H54 (cell line): Measurements from ENCODE around the gene NLGN1.

Source experiments
- DNase-seq: peaks from one replicate; pipeline ENCODE4 v3.0.0; 2011; ENCODE audit warnings: low spot score, mixed read lengths; ENCODE audit not compliant: insufficient read length
- FAIRE-seq: peaks from 3 replicates; lab custom pipeline; 2011; peaks lifted over from hg19 to GRCh38; lab: Jason Lieb, UNC
- POLR2A ChIP-seq: IDR thresholded peaks from 2 replicates; pipeline ENCODE4 v1.6.1; 2011; ENCODE audit warnings: low read depth, mild to moderate bottlenecking, low read length

NLGN1 gene

DNA sequence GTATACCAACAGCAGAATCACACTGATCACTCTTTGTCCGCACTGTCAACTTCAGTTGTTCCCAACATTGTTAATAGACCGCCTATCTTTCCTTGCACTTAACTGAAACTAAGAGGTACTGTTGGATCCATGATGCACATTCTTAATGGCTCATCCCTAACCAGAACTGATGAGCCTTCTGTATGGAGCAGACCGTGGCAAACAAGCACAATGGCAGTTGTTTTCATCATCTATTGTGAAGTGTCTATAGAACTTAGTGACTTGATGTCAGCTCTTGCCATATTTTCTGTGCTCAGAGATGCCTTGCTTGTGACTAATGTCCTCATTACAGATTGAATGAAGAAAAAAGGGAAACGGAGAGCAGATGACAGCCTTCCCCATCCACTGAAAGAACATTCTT lies 347.4 kb downstream of the NLGN1 start:
- DNase-seq (no peak), FAIRE-seq (peak; percentile 90)
- no peak for TF ChIP-seq POLR2A

DNA sequence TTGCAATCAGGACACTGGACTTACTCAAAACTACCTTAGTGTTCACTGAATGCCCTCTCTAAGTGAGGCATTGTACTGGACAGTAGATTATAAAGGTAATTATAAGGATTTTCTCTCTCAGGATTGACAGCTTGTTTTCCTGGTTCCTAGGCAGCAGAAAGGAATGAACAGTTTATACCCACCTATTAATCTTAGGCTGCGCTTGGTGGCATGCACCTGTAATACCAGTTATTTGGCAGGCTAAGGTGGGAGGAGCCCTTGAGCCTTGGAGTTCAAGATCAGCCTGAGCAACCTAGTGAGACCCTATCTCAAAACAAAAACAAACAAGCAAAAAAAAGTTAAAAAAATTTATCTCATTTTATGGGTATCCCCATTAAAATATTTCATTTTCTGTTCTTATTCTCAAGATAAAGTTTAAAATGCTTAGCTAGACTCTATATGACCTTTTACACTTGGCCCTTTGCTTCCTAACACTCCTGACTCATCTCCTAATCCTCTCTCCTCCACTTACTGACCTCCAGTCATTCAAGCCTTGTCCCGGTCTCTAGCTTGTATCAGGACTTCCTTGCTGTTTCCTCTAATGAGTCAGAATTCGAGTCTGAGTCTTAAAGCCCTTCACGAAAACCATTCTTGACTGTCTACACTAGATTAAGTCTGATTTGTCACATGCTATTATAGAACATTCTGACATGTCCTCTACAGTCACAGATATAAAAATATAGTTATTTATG lies 348.6 kb downstream of the NLGN1 start:
- DNase-seq (no peak), FAIRE-seq (peak; percentile 98)
- no peak for TF ChIP-seq POLR2A

- DNase-seq, result no peak
- TF ChIP-seq POLR2A, result no peak
- no peak for FAIRE-seq
These were observed 349.9 kb downstream of the NLGN1 start for GRCh38 chr3:173747427-173747826.

- DNase-seq, result no peak
- TF ChIP-seq POLR2A, result no peak
- peak; percentile 69 for FAIRE-seq
These were observed 350.6 kb downstream of the NLGN1 start for GRCh38 chr3:173748105-173748504.

GRCh38 chr3:173750095-173750494 lies 352.6 kb downstream of the NLGN1 start:
- DNase-seq (no peak), FAIRE-seq (peak; percentile 45)
- TF ChIP-seq POLR2A, result no peak

DNA sequence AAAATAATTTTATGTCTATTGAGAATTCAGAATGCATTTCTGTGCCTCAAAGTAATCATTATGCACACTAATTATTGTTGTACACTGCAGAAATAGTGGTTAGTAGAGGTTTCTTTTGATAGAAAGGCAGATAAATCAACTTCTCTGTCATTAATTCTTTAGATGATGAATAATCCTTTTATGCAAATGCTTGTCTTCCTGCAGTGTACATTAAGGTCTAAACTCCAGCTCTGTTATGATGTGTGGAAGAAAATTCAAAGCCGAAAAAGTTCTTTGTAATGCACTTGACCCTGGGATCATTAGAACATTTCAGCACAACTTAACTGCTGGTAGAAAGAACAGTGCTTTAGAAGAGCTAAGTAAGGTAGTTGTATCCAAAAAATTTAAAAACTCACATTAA lies 353.0 kb downstream of the NLGN1 start:
- FAIRE-seq (no peak), DNase-seq (no peak)
- TF ChIP-seq POLR2A, result no peak

DNA sequence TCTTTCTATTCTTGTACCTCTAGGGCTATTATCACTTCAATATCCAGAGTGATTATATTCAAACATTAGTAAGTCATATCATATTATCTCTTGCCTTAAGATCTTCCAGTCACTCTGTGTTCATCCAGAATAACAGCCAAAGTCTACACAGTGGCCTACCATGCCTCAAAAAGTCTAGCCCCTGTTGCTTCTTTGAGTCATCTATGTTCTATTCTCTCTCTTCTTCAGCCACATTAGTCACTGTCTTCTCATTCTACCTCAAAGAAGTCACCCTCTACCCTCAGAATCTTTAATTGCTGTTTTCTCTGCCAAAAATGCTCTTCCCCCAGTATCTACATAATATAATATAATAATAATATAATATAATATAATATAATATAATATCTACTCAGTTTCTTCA lies 356.0 kb downstream of the NLGN1 start:
- FAIRE-seq, result no peak
- TF ChIP-seq POLR2A, result no peak
- no peak for DNase-seq

DNA sequence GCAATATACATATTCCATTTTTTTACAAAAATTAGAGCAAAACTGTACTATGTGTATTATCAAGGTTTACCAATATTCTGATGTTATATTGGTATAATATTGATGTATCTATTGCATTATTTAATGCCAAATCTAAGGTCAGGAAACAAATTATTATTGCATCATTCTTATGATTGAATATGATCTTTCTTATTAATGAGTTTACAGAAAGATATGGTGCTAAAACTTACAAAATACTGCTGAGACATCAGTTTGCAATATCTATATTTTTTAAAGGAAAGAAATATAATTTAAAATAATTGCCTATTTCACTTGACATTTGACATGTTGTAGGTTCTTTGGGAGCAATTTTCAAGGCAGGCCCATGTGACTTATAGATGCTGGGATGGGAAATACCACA lies 357.6 kb downstream of the NLGN1 start:
- no peak for TF ChIP-seq POLR2A
- no peak for FAIRE-seq
- no peak for DNase-seq

GRCh38 chr3:173761161-173761560 lies 363.6 kb downstream of the NLGN1 start:
- DNase-seq (no peak), FAIRE-seq (no peak)
- no peak for TF ChIP-seq POLR2A

DNA sequence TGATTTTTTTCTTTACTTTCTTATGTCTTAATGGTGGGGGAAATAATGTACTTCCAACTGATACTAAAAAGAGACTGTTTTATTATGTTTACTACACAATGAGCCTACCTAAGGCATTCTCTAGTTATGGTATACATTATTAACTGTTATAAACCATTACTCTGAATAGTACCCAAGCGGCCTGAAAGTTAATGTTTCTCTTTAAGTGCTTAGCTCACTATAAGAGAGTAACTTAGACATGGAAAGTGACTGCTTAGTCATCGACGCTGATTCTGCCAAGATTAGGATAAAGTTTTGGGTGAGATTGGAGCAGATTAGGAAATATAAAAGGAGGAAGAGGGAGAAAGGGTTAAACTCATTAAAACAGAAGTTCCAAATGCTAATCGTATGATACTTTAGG lies 365.0 kb downstream of the NLGN1 start:
- FAIRE-seq (peak; percentile 41), DNase-seq (no peak)
- TF ChIP-seq POLR2A, result no peak

GRCh38 chr3:173770011-173770410 lies 372.5 kb downstream of the NLGN1 start:
- no peak for FAIRE-seq
- TF ChIP-seq POLR2A, result no peak
- no peak for DNase-seq

DNA sequence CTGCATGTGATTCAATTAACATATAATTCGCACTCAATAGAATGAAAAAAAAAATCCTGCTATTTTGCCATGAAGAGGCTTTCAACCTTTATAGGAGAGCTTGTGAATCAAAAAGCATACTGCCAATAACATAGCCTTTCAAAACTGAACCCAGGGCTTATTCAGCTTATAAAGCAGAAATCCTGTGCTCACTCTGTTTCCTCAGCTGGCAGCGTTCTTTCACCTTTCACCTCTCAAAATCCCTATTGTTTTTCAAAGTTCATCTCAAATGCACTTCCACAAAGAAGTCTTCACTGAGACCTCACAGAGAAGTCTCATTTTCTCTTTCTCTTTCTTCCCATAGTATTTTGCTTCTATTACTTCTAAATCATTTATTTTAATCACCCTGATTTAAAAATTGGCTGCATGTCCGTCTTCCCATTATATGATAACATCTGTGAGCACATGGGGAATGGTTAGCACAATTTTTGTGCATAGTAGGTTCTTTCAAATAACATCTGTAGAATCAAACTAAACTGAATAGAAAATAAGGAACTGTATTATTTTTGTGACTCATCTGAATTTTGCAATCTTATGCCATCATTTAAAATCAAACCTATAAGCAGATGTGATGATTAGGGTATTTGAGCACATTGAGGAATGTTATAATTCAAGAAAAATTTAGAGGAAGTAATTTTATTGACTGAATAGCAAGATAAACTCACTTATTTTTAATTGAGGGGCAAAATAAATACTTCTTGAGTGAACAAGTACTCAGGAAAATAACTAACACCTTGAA lies 373.4 kb downstream of the NLGN1 start:
- peak; percentile 66 for FAIRE-seq
- TF ChIP-seq POLR2A, result no peak
- no peak for DNase-seq

DNA sequence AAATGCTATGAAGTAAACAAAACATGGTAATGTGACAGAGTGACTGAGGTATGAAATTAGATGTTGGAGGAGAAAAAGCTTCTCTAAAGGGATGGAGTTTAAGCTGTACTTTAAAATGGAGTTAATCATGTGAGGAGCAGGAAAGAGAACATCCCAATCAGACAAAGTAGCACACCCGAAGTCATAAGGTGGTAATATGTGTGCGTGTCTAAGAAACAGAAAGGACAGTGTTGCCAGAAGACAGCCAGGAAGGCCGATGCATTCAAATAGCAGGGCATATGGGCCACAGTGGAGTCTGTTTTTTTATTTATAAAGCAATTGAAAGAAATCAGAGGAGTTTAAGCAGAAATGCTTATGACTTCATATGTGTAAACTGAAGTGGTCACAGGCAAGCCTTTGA lies 376.3 kb downstream of the NLGN1 start:
- FAIRE-seq, result no peak
- TF ChIP-seq POLR2A, result no peak
- DNase-seq, result no peak

- no peak for FAIRE-seq
- no peak for TF ChIP-seq POLR2A
- no peak for DNase-seq
These were observed 376.8 kb downstream of the NLGN1 start for GRCh38 chr3:173774294-173774693.

GRCh38 chr3:173778251-173778650 lies 380.7 kb downstream of the NLGN1 start:
- no peak for DNase-seq
- no peak for TF ChIP-seq POLR2A
- FAIRE-seq, result no peak
